NCI-H2081 treated with DMSO at 0.1 percent for 48 hours (cell line): Measurements from ENCODE around the gene ZNF483.
"Not testable (repeated sequence)": the region's sequence is repeated elsewhere in the genome, so short reads cannot be mapped to it uniquely, and the experiment has no call there.

ENCODE experiments used
- DNase-seq: peaks from one replicate; lab custom pipeline; 2025; lab: John Stamatoyannopoulos, UW

ZNF483 gene

GRCh38 chr9:111542497-111543254, 17.7 kb downstream of the ZNF483 start:
- DNase-seq = no peak

GRCh38 chr9:111548623-111549022, 23.6 kb downstream of the ZNF483 start:
- no peak for DNase-seq

GRCh38 chr9:111555425-111555824, 30.4 kb downstream of the ZNF483 start:
- DNase-seq = not testable (repeated sequence)

GRCh38 chr9:111559000-111559610, 34.1 kb downstream of the ZNF483 start:
- DNase-seq = no peak

GRCh38 chr9:111561165-111561719, 36.3 kb downstream of the ZNF483 start:
- DNase-seq = no peak

- DNase-seq = no peak
Measured at GRCh38 chr9:111566234-111566633, 41.3 kb downstream of the ZNF483 start.

- not testable (repeated sequence) for DNase-seq
Measured at GRCh38 chr9:111568127-111568526, 43.1 kb downstream of the ZNF483 start.

GRCh38 chr9:111572950-111573604, 48.1 kb downstream of the ZNF483 start:
- DNase-seq = peak; percentile 34

- no peak for DNase-seq
Measured at GRCh38 chr9:111582888-111583287, 57.9 kb downstream of the ZNF483 start.

GRCh38 chr9:111586378-111586777, 61.4 kb downstream of the ZNF483 start:
- no peak for DNase-seq

GRCh38 chr9:111588846-111589245, 63.9 kb downstream of the ZNF483 start:
- no peak for DNase-seq

- no peak for DNase-seq
Measured at GRCh38 chr9:111597852-111598732, 73.1 kb downstream of the ZNF483 start.

- DNase-seq = no peak
Measured at GRCh38 chr9:111598733-111599091, 73.7 kb downstream of the ZNF483 start.

GRCh38 chr9:111599092-111599954, 74.3 kb downstream of the ZNF483 start, which contains the start of gene PTGR1:
Gene PTGR1 (minus strand): TSS chr9:111599647. CDS start chr9:111597422, 2,225 bp downstream.
- no peak for DNase-seq

GRCh38 chr9:111599955-111600343, 75.0 kb downstream of the ZNF483 start:
- no peak for DNase-seq

- DNase-seq = no peak
Measured at GRCh38 chr9:111601237-111602018, 76.4 kb downstream of the ZNF483 start.

GRCh38 chr9:111603041-111603440, 78.1 kb downstream of the ZNF483 start:
- DNase-seq = no peak

GRCh38 chr9:111604054-111604615, 79.2 kb downstream of the ZNF483 start:
- DNase-seq = no peak

- DNase-seq = no peak
Measured at GRCh38 chr9:111605041-111605559, 80.1 kb downstream of the ZNF483 start.
